HG03159 (cell line): ENCODE measurements around the gene MKRN2OS.
"Not testable (repeated sequence)": the region's sequence is repeated elsewhere in the genome, so short reads cannot be mapped to it uniquely, and the experiment has no call there.

Experiments
- ATAC-seq: cut with Tn5 transposase; IDR thresholded peaks from one replicate; pipeline ENCODE4 v1.9.1; 2021; ENCODE audit warnings: mild to moderate bottlenecking, moderate library complexity; ENCODE audit not compliant: unreplicated experiment

MKRN2OS gene

GRCh38 chr3:12562451-12562850, 17.2 kb upstream of the MKRN2OS start:
- no peak for ATAC-seq

GRCh38 chr3:12561397-12561796, 16.1 kb upstream of the MKRN2OS start:
- no peak for ATAC-seq

- ATAC-seq: peak; percentile 42
Observed at GRCh38 chr3:12560505-12561190, 15.3 kb upstream of the MKRN2OS start.

GRCh38 chr3:12559520-12559919, 14.2 kb upstream of the MKRN2OS start:
- no peak for ATAC-seq

GRCh38 chr3:12558706-12559105, 13.4 kb upstream of the MKRN2OS start:
- ATAC-seq: no peak

GRCh38 chr3:12557473-12558100, 12.3 kb upstream of the MKRN2OS start:
- ATAC-seq: no peak

- ATAC-seq: peak; percentile 80
Observed at GRCh38 chr3:12556690-12557472, 11.6 kb upstream of the MKRN2OS start, which contains the start of gene MKRN2. Gene MKRN2 (plus strand): TSS chr3:12557087. CDS start chr3:12557151, 64 bp downstream.

- no peak for ATAC-seq
Observed at GRCh38 chr3:12556314-12556689, 11.0 kb upstream of the MKRN2OS start.

GRCh38 chr3:12553921-12554391, 8.7 kb upstream of the MKRN2OS start:
- ATAC-seq: no peak

- ATAC-seq: no peak
Observed at GRCh38 chr3:12549971-12550760, 4.9 kb upstream of the MKRN2OS start.

GRCh38 chr3:12544652-12545472, 437 bp downstream of the MKRN2OS start:
- no peak for ATAC-seq

- not testable (repeated sequence) for ATAC-seq
Observed at GRCh38 chr3:12543497-12543896, 1.8 kb downstream of the MKRN2OS start.

GRCh38 chr3:12541625-12542024, 3.7 kb downstream of the MKRN2OS start:
- ATAC-seq: no peak

GRCh38 chr3:12536423-12536822, 8.9 kb downstream of the MKRN2OS start:
- no peak for ATAC-seq

GRCh38 chr3:12532182-12532581, 13.1 kb downstream of the MKRN2OS start:
- ATAC-seq: no peak

GRCh38 chr3:12527757-12528143, 17.5 kb downstream of the MKRN2OS start:
- no peak for ATAC-seq

GRCh38 chr3:12522721-12523120, 22.6 kb downstream of the MKRN2OS start:
- ATAC-seq: no peak

- ATAC-seq: no peak
Observed at GRCh38 chr3:12521010-12521409, 24.3 kb downstream of the MKRN2OS start.

GRCh38 chr3:12518261-12519028, 26.9 kb downstream of the MKRN2OS start:
- no peak for ATAC-seq
